Measurements from ENCODE around the gene SCNN1B. TPM values are rescaled to one million over a fixed set of nuclear protein-coding genes. Genes with fewer than 3 reads are reported as not detected.
"Not testable (repeated sequence)": the region's sequence is repeated elsewhere in the genome, so short reads cannot be mapped to it uniquely, and the experiment has no call there.

The SCNN1B gene
- total RNA-seq, 2 experiments from 2014 or later = not detected

DNA sequence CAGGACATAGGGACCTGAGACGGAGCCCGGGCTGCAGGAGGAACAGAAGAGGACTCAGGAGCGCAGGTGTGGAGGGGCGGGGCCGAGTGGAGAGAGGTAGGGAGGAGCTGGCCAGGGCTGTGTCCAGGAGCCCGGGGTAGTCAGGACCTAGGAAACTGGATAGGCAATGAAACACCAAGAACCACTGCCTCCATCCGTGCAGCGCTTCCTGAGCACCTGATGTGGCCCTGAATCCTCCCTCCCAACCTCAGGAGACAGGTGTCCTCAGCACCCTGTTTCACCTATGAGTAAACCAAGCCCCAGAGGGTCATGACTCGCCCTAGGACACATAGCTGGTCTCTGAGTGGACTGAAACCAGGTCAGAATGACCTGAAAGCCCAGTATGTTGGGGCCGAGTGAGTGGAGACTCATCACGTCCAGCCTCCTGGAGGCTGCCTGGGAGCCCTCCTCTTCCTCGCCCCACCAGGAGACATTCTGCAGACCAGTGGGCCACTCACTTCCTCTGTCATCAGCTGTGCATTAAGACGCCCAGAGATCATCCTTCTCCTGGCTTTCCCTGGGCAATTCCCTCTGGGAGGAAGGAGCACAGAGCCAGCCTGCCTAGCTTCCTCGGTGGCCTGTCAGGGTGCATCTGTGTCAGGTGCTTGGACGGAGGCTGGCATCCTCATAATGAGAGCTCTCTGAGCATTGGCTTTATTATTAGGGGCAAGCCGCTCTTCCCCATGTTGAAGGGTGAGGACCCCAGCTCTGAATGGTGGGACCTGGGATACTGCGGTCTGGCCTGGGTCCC is 72.8 kb downstream of the SCNN1B start:
- ChIA-PET POLR2A (interaction anchor here (0.6 kb wide), 1 partner anchor 10 kb away, joined by 4 read pairs; no protein-coding TSS in a partner anchor), CTCF (no interaction called here)

DNA sequence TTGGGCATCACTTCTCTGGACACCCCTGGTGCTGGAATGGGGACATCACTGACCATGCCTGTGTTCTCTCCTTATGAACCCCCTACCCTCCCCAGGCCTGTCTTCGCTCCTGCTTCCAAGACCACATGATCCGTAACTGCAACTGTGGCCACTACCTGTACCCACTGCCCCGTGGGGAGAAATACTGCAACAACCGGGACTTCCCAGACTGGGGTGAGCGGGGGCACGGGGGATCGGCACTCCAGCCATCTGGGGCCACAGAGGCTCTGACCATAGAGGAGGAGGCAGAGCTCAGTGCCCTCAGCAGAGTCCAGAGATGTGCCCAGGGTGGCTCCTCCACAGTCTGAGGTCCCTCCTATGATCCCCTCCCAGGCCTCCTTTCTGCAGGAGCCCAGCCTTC is 73.5 kb downstream of the SCNN1B start:
- ChIA-PET POLR2A (no interaction called here), CTCF (interaction anchor here (0.6 kb wide), 1 partner anchor 14 kb away, joined by 3 read pairs; no protein-coding TSS in a partner anchor)

DNA sequence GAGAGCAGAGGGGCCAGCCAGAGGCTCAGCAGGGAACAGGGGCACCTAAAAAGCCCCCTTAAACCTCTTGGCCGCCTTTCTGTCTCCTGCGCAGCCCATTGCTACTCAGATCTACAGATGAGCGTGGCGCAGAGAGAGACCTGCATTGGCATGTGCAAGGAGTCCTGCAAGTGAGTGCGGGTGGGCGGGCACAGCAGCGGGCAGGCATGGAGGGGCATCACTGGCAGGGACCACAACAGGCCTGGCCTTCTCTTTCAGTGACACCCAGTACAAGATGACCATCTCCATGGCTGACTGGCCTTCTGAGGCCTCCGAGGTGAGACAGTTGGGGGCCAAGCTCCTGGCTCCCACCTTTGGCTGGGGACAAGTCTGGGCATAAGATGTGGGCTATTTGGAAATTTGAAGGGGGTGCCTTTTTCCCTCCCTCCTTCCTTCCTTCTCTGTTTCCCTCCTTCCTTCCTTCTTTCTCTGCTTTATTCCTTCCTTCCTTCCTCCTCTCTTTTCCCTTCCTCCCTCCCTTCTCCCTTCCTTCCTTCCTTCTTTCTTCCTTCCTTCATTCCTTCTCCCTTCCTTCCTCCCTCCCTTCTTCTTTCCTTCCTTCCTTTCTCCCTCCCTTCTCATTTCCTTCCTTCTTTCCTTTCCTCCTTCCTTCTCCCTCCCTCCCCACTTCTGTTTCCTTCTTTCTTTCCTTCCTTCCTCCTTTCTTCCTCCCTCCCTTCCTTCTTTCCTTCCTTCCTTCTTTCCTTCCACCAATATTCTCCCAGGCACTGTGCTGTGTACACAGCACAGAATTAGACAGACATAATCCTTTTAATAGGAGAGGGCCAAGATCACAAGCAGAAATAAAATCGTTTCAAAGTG is 75.2 kb downstream of the SCNN1B start:
- ChIA-PET POLR2A (no interaction called here), CTCF (no interaction called here)

GRCh38 chr16:23378256-23378655 is 76.2 kb downstream of the SCNN1B start:
- POLR2A ChIA-PET = no interaction called here
- CTCF ChIA-PET = no interaction called here

- CTCF ChIA-PET = no interaction called here
- POLR2A ChIA-PET = interaction anchor here (0.6 kb wide), 1 partner anchor 730 kb away, joined by 10 read pairs; no protein-coding TSS in a partner anchor
Observed at GRCh38 chr16:23378921-23379320, 76.8 kb downstream of the SCNN1B start.

GRCh38 chr16:23379707-23380106 is 77.6 kb downstream of the SCNN1B start:
- POLR2A ChIA-PET = interaction anchor here (0.6 kb wide), 1 partner anchor 731 kb away, joined by 10 read pairs; no protein-coding TSS in a partner anchor

GRCh38 chr16:23380501-23380951 is 78.4 kb downstream of the SCNN1B start:
- ChIA-PET CTCF (no interaction called here), POLR2A (no interaction called here)

More at GRCh38 chr16:23379707-23380106, 77.6 kb downstream of the SCNN1B start:
- CTCF ChIA-PET = no interaction called here

- CTCF ChIA-PET, POLR2A ChIA-PET: not testable (repeated sequence)
Observed at GRCh38 chr16:23381702-23382101, 79.6 kb downstream of the SCNN1B start.

DNA sequence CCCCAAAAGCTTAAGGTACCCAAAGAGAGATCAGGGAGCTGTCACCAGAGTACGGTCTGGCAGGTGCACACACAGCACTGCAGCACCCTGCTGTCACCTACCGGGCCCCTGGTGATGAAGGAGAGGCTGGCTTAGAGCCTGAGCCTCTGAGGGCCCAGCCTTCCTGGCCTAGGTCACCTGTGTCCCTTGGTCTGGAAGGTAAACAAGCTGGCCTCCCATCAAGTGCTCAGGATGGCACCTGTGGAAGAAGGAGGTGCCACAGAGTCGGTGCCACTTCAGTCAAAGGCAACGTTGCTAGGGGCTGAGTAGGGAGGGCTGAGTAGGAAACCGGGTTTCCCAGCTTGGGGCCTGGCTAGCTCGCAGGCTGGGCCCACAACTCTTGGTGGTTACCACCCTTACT is 80.2 kb downstream of the SCNN1B start:
- CTCF ChIA-PET = no interaction called here
- POLR2A ChIA-PET = no interaction called here

- ChIA-PET POLR2A (interaction anchor here (0.7 kb wide), 1 partner anchor 122 kb away, joined by 6 read pairs; no protein-coding TSS in a partner anchor), CTCF (no interaction called here)
Observed at GRCh38 chr16:23383881-23384280, 81.8 kb downstream of the SCNN1B start.

GRCh38 chr16:23384878-23385277 is 82.8 kb downstream of the SCNN1B start:
- ChIA-PET CTCF (interaction anchor here (0.7 kb wide), 1 partner anchor 11 kb away, joined by 3 read pairs; no protein-coding TSS in a partner anchor), POLR2A (interaction anchor here (0.6 kb wide), 1 partner anchor 10 kb away, joined by 4 read pairs; no protein-coding TSS in a partner anchor)

DNA sequence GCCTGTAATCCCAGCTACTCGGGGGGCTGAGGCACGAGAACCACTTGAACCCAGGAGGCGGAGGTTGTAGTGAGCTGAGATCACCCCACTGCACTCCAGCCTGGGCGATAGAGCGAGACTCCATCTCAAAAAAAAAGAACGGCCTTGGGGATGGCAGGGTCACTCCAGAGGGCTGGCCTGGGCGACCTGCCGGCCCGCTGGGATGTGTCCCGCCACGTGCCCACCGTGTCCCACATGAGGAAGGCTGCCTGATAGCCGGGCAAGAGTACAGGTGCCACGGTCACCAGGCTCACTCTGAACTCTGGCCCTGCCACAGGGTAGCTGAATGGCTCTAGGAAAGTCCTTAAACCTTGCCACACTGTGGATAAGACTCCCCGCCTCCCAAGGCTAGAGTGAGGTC is 83.3 kb downstream of the SCNN1B start:
- ChIA-PET POLR2A (interaction anchor here (0.6 kb wide), 1 partner anchor 11 kb away, joined by 4 read pairs; no protein-coding TSS in a partner anchor), CTCF (no interaction called here)

DNA sequence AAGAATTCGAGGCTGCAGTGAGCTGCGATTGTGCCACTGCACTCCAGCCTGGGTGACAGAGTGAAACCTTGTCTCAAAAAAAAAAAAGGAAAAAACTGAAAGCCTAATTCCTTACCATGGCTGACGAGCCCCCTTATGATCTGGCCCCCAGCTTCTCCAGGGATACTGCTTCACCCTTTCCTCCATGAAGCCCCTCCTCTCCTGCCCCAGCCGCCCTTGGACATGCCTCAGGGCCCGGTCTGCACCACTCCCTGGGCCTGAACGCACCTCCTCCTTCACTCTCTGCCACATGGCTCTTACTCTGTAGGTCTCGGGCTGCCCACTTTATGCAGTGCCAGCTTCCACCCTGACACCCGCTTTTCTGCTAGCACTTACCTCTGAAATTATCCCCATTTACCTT is 85.6 kb downstream of the SCNN1B start:
- ChIA-PET CTCF (no interaction called here), POLR2A (no interaction called here)

DNA sequence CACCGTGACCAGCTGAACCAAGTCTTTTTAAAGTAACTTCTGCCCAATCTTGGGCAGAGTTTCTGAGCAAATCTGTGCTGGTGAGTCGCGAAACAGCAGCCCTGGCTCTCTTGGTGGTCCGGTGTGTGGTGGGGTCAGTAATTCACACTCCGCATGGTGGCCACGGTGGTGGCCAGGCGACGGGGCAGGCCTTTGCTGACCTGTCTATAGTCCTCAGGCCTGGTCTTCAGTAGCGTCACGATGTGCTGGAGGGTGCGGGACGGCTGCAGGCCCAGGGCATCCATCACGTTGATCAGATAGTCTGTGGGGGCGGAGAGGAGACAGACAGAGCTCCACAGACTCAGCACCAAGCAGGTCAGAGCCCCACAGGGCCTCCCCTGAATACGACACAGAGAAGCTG is 86.7 kb downstream of the SCNN1B start:
- ChIA-PET POLR2A (no interaction called here), CTCF (interaction anchor here (1.6 kb wide), 1 partner anchor 47 kb away, joined by 4 read pairs; no protein-coding TSS in a partner anchor)

GRCh38 chr16:23389201-23389600 is 87.1 kb downstream of the SCNN1B start:
- POLR2A ChIA-PET = no interaction called here

GRCh38 chr16:23389936-23390335 is 87.8 kb downstream of the SCNN1B start:
- CTCF ChIA-PET = interaction anchor here (0.6 to 1.6 kb wide), 3 partner anchors 14 to 46 kb away, joined by 3 to 4 read pairs (median 3); no protein-coding TSS in a partner anchor
- POLR2A ChIA-PET = not testable (repeated sequence)

More at GRCh38 chr16:23389201-23389600, 87.1 kb downstream of the SCNN1B start:
- CTCF ChIA-PET = interaction anchor here (1.6 kb wide), 1 partner anchor 46 kb away, joined by 4 read pairs; no protein-coding TSS in a partner anchor

DNA sequence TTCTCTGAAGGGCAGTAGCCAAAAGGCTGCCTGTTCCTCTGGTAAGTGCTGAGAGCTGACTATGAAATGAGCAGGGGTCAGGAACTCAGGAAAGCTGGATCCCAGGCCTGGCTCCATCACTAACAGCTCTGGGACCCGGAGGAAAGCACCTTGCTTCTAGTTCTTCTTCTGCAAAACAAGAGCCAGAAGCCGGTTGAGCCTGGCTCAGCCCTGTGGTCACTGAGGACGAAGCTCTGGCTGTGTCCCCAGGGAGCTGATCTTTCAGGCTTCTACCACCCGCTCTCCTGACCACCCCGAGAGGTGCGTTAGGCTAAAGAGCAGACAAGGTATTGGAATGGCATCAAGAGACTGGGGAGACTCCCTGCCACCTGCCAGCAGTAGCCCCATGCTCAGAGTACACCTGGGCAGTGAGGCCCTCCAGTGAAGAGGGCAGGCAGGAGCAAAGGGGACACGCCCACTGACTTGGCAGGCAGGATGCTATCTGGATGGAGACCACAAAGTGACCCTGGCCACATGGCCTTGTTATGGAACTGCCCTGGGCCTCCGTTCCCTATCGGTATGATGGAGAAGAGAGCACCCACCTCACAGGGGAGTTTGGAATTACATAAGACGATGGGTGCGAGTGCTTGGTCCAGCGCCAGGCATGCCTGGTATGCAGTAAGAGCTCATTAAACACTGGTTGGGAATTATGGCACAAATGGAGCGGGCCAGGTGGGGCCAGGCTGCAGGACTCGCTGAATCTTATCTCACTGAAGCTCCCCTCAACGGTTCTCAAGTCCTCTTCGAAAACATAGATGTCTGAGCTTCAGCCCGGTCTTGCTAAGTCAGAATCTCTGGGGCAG is 89.5 kb downstream of the SCNN1B start:
- ChIA-PET POLR2A (no interaction called here), CTCF (interaction anchor here (0.6 kb wide), 1 partner anchor 135 kb away, joined by 3 read pairs; no protein-coding TSS in a partner anchor)

DNA sequence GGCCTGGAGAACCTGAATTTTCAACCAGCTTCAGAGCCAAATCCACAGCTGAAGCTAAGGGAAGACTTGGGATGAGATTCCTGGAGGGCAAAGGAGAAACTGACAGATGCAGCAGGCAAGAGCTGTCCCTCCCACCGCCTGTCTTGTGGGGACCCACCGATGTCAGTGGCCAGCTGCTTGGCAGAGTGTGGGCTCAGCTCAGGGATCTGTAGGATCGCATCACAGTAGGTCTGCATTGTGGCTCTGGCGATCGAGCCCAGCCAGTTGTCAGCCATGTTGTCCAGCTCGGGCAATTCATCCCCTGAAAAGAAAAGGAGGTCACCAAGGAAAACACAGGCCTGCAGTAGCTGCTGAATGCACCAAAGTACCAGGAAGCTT is 90.1 kb downstream of the SCNN1B start:
- POLR2A ChIA-PET = no interaction called here
- CTCF ChIA-PET = interaction anchor here (0.6 kb wide), 1 partner anchor 135 kb away, joined by 3 read pairs; no protein-coding TSS in a partner anchor

DNA sequence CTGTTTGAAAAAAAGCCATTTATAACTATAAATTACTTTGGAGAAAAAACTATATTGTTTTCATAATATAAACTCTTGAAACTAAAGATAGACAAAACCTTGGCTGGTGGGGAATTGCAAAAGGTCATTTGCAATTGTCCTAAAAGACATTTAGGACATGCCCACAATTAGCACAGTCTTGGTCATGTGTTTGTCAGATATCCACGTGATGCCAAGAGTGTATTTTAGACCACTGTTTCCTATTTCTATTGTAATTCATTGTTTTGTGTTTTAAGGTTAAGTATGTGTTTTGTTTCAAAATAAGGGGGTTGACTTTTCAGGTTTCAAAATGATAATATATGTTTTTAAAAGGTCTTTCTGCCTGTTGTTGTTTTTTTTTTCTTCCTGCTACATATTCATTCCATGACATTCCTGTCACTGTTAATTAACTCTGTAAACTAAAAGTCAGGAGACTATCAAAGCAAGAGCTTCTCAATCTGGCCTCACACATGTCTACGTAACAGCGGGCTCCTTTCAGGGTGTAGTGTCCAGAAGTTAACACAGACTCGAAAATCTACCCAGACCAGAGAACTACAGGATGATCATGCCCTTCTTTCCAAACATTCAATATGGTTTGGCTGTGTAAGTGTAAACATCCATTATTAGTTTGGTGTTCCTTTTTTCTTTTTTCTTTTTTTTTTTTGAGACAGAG is 92.2 kb downstream of the SCNN1B start:
- POLR2A ChIA-PET = no interaction called here

More for the DNA sequence above, 92.2 kb downstream of the SCNN1B start:
- CTCF ChIA-PET = no interaction called here

All from activated CD8-positive, alpha-beta memory T cell treated with anti-CD3 and anti-CD28 coated beads for 36 hours (primary cell).